ENCODE results near the gene SEC22A.

Gene SEC22A

DNA sequence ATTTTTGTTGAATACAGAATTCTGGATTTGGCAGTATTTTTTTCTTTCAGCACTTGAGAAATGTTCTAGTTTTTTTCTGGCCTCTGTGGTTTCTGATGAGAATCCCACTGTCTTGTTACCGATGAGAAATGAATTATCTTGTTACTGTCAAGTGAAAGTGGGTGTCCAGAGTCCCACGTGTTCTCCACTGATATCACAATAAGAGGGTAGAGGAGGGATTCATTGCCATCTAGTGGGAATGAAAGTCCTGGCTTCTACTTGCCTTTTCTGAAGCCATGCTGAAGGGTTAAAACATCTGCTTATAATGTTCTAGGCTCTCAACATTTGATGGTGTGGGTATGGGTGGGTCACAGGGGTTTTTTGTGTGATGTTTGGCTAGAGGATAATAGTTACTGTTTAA, 66.1 kb downstream of the SEC22A start:
- no peak for DNase-seq (ENCODE audit: low spot score)

DNA sequence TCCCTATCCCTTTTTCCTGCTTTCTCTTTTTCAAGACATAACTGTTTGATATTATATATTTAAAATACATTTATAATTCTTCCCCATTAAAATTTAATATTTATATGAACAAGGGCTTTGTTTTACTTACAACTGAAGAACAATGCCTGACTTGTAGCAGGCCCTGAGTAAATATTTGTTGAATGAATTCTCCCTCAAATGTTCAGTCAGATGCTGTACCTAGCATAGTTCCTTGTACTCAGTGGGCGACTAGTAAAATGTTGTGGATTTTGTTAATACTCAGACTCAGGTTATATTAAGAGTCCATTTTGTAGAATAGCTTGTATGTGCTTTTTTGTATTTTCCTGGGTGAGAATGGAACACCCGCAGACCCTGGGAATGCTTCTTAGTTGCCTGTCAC, 69.1 kb downstream of the SEC22A start:
- DNase-seq (ENCODE audit: low spot score): no peak

GRCh38 chr3:123271466-123272159, 69.9 kb downstream of the SEC22A start:
- no peak for DNase-seq (ENCODE audit: low spot score)

DNA sequence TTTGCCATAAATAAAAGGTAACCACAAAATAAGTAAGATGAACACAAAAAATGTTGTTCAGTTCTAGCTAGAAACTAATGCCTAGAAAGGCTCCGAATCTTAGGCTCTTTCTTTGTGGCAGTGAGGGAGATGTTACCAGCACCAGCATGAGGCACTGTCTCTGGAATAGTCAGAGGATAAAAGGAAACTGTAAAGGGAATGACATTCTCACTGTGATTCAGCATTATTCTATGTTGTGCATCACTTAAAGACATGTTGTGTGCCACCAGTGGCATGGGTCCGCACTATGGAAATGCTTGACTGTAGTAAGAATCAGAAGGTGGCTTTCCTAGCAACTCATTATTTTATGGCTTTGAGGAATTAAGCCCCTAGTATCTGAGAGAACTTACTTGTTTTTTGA, 70.8 kb downstream of the SEC22A start:
- DNase-seq (ENCODE audit: low spot score): no peak

DNA sequence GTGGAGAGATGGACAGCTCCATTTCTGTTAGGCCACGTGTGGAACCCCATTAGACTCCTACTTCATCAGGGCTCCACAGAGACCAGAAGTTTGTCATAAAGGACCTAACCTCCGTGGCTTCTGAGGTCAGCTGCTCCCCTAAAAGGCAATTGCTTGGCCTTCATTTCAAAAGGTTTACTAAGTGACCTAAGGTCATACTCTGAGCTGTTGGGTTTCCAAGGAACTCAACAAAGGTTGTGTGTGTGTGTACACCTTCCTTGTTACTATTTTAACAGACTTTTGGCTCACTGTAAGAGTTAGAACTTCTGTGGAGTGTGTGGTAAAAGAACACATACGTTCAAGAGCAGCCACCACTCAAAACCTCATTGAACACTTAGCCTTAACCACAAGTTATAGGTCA, 73.9 kb downstream of the SEC22A start:
- DNase-seq (ENCODE audit: low spot score): no peak

GRCh38 chr3:123276346-123277006, 74.7 kb downstream of the SEC22A start:
- no peak for DNase-seq (ENCODE audit: low spot score)

DNA sequence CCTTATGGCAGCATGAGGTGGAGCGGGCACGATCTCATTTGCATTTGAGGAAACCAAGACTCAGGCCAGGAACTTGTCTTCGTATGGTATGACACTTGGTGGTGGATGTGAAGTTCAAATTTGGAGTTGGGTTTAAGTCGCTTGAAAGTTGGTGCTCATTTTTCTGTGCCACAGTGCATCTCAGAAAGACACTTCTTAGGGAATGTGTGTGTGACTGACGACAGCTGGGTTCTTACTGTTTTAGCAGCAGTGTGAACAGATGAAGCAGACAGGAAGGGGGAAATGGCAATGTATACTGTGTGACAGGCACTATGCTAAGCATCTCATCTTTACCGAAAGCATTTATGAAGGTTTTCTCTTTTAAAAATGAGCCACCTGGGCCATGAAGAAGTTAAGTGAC, 75.4 kb downstream of the SEC22A start:
- no peak for DNase-seq (ENCODE audit: low spot score)

DNA sequence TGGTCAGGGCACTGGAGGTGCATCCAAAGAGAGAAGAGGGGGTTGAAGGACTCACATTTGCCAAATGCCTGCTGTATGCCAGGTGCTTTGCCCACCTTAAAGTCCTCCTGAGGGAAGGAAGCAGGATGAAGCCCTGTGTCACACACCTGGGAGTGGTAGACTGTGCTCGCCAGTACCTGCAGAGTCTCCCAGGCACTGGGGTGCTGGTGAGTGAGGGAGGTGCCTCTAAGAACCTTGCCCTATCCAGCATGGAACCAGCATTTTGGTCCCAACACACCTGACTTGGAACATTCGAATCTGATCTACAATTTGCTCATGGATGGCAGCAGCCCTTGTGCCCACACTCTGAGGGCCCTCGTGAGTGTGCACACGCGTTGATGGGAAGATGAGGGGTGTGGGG, 76.7 kb downstream of the SEC22A start:
- DNase-seq (ENCODE audit: low spot score): no peak

DNA sequence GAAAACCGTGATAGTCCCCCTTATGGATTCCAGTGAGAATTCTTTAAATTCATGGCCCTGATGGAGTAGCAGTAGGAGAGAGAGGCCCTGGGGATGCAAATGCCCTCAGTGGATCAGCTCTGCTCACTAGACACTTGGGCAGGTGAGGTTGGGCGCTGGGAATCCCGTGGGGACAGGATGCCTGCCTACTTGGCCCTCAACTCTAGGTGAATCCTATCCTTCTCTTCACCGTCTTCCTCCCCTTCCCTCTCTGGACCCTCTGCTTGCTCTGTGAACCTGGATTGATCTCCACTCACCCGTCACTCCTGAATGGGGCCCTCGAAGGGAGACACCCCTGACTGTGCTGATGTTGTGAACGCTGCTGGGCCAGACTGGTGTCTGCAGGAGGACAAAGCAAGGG, 77.4 kb downstream of the SEC22A start:
- no peak for DNase-seq (ENCODE audit: low spot score)

- no peak for DNase-seq (ENCODE audit: low spot score)
Measured at GRCh38 chr3:123281406-123281805, 79.7 kb downstream of the SEC22A start.

- DNase-seq (ENCODE audit: low spot score): no peak
Measured at GRCh38 chr3:123281929-123282328, 80.2 kb downstream of the SEC22A start.

GRCh38 chr3:123282461-123282860, 80.7 kb downstream of the SEC22A start:
- no peak for DNase-seq (ENCODE audit: low spot score)

DNA sequence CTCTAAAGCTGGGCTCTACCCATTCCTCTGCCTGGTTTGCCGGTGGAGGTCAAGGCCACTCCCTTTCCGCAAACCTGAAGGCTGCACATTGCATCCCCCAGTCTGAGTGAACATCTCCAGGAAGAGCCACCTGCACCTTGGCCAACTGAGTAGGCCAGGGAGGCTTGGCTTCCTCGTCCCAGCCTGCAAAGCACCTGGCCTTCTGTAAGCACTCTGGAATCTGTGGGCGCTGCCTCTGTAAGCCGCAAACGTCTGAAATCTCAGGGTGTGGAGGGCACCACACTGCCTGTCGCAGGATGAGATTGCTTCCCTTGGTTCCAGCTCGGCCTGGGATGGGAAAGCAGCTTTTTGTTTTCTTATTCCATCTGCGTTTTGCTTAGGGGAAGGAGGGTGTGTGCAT, 81.3 kb downstream of the SEC22A start:
- DNase-seq (ENCODE audit: low spot score): no peak

- DNase-seq (ENCODE audit: low spot score): no peak
Measured at GRCh38 chr3:123283657-123284398, 82.1 kb downstream of the SEC22A start.

GRCh38 chr3:123284399-123285010, 82.8 kb downstream of the SEC22A start:
- DNase-seq (ENCODE audit: low spot score): no peak

DNA sequence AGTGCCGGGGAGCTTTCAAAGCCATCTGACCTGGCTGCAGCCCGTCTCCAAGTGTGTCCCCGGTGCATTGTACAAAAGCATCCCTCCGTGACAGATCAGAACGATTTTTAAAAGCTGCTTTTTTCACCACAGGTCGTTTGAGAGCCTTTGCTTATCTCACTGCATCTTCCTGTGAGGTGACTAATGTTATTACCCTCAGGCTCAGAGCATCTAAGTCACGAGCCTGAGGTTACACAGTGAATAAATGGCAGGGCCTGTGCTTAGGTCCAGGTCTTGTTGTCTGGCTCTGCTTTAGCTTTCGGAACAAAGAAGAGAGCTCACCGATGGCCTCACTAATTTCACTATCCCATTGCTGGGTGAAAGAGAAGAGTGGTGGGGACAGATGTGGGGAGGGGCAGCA, 83.3 kb downstream of the SEC22A start:
- no peak for DNase-seq (ENCODE audit: low spot score)

- DNase-seq (ENCODE audit: low spot score): no peak
Measured at GRCh38 chr3:123285479-123285878, 83.7 kb downstream of the SEC22A start.

GRCh38 chr3:123285931-123286307, 84.2 kb downstream of the SEC22A start:
- no peak for DNase-seq (ENCODE audit: low spot score)

DNA sequence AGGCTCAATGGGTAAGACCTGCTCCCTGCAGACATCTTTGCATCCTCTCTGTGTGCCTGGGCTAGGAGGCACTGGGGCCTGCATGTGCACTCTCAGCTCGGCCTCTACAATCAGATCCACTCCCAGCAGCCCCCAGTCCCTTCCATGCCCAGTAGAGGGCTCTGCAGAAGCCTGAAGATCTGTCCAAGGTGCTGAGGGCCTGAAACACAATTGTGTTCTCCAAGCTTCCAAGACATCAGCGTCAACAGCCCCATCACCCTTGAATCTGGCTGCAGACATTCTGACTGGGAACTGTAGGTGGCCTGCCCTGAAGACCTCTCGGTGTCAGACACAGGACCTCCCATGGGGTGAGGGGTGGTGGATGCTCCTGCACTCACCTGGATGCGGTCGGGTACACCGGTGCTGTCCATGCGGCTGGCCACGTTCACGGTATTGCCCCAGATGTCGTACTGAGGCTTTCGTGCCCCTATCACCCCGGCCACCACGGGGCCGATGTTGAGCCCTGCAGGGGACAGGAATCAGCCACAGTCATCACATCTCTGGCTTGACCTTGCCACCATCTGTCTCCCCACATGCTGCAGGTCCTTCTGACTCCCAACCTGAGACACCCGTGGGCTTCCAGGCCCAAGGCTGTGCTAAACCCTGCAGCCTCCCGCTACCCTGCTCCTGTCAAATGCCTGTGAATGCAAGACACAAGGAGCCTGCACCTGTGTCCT, 84.7 kb downstream of the SEC22A start:
- DNase-seq (ENCODE audit: low spot score): peak; percentile 91

- peak; percentile 1 for DNase-seq (ENCODE audit: low spot score)
Measured at GRCh38 chr3:123287051-123287961, 85.6 kb downstream of the SEC22A start.

GRCh38 chr3:123287962-123288302, 86.2 kb downstream of the SEC22A start:
- DNase-seq (ENCODE audit: low spot score): peak; percentile 2

Data from HuH-7 (cell line).